ENCODE results near the gene GRIK3. TPM values are rescaled to one million over a fixed set of nuclear protein-coding genes. Genes with fewer than 3 reads are reported as not detected.

GRIK3 gene
- total and polyA plus RNA-seq, 2 experiments from 2014 or later = under 0.01 TPM; not detected in 1

DNA sequence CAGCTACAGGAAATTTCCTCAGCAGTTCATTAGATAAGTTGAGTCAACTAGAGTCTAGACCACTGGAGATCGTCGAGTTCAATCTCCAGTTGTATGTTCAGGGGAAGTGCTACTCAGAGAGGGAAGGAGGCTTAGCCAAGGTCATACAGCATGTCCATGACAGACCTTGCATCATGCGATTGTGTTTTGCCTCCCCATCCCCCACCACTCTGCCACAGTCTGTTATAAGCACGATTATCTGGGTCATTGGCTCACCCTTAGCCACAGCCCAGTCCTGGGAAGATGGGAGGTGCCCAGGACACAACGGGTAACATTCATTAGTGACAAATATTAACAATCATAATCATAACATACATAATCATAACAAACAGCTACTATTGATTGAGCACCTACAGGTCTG lies 18.9 kb upstream of the GRIK3 start:
- Histone ChIP-seq H3K4me3 (no peak overlapping the region), H2AFZ (no peak overlapping the region), H3K9me3 (ENCODE audit: low read depth) (no peaks in the 10 kb centered on the region), H3K79me2 (no peaks in the 10 kb centered on the region), H3K36me3 (replicated peaks; ENCODE audit: insufficient read depth, low read depth) (no peaks in the 10 kb centered on the region), H3K4me1 (ENCODE audit: insufficient read depth) (no peaks in the 10 kb centered on the region), H3K9me2 (replicated peaks; ENCODE audit: insufficient read depth) (no peaks in the 10 kb centered on the region), H4K20me1 (ENCODE audit: insufficient read depth, poor library complexity, severe bottlenecking) (no peaks in the 10 kb centered on the region), H3K4me2 (no peak overlapping the region), H3K27ac (no peak overlapping the region), H3K27me3 (peaks cover 6% of the 10 kb centered on the region)
- 92% methylated on average over 5 of the region's 5 CpGs for WGBS (ENCODE audit: low lambda C conversion rate, missing lambda C conversion rate)
- TF ChIP-seq, protein P1, sequence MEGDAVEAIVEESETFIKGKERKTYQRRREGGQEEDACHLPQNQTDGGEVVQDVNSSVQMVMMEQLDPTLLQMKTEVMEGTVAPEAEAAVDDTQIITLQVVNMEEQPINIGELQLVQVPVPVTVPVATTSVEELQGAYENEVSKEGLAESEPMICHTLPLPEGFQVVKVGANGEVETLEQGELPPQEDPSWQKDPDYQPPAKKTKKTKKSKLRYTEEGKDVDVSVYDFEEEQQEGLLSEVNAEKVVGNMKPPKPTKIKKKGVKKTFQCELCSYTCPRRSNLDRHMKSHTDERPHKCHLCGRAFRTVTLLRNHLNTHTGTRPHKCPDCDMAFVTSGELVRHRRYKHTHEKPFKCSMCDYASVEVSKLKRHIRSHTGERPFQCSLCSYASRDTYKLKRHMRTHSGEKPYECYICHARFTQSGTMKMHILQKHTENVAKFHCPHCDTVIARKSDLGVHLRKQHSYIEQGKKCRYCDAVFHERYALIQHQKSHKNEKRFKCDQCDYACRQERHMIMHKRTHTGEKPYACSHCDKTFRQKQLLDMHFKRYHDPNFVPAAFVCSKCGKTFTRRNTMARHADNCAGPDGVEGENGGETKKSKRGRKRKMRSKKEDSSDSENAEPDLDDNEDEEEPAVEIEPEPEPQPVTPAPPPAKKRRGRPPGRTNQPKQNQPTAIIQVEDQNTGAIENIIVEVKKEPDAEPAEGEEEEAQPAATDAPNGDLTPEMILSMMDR (IDR thresholded peaks at IDR 0.05; ENCODE audit: poor library complexity) = no peak
- no peak for TF ChIP-seq EZH2 (IDR thresholded peaks at IDR 0.05; ENCODE audit: borderline replicate concordance)
- TF ChIP-seq EZH2phosphoT487 (IDR thresholded peaks at IDR 0.05; ENCODE audit: low read depth, severe bottlenecking, unreplicated experiment) = no peak
- no peak for DNase-seq (ENCODE audit: low spot score)

DNA sequence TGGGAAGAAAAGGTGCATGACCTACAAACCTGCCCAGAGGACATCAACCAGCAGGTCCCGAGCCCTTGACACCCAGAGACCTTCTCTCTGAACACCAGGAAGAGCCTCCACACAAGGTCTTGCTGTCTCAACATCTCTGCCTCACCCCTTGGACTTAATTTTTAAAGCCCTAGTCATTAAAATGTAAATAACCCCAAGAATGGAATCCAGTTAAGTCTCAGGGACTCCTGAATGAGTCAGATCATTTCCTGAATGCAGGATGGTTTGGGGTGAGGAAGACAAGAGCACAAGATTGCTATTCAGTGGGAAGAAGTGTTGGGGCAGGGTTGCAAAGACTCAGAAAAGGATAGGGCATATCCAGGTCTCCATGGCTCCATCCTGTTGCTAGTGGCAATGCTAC lies 17.8 kb upstream of the GRIK3 start:
- no peak for DNase-seq (ENCODE audit: low spot score)
- Histone ChIP-seq H3K4me3 (no peak overlapping the region), H4K20me1 (ENCODE audit: insufficient read depth, poor library complexity, severe bottlenecking) (no peaks in the 10 kb centered on the region), H3K36me3 (replicated peaks; ENCODE audit: insufficient read depth, low read depth) (no peaks in the 10 kb centered on the region), H3K27me3 (peaks cover 6% of the 10 kb centered on the region), H3K9me2 (replicated peaks; ENCODE audit: insufficient read depth) (no peaks in the 10 kb centered on the region), H3K9me3 (ENCODE audit: low read depth) (no peaks in the 10 kb centered on the region), H3K4me2 (no peak overlapping the region), H2AFZ (no peak overlapping the region), H3K79me2 (no peaks in the 10 kb centered on the region), H3K4me1 (ENCODE audit: insufficient read depth) (no peaks in the 10 kb centered on the region), H3K27ac (no peak overlapping the region)
- TF ChIP-seq EZH2phosphoT487 (IDR thresholded peaks at IDR 0.05; ENCODE audit: low read depth, severe bottlenecking, unreplicated experiment) (no peak), EZH2 (IDR thresholded peaks at IDR 0.05; ENCODE audit: borderline replicate concordance) (no peak)
- TF ChIP-seq, protein P1 (IDR thresholded peaks at IDR 0.05; ENCODE audit: poor library complexity) = no peak
- 93% methylated on average over 1 of the region's 1 CpG for WGBS (ENCODE audit: low lambda C conversion rate, missing lambda C conversion rate)

DNA sequence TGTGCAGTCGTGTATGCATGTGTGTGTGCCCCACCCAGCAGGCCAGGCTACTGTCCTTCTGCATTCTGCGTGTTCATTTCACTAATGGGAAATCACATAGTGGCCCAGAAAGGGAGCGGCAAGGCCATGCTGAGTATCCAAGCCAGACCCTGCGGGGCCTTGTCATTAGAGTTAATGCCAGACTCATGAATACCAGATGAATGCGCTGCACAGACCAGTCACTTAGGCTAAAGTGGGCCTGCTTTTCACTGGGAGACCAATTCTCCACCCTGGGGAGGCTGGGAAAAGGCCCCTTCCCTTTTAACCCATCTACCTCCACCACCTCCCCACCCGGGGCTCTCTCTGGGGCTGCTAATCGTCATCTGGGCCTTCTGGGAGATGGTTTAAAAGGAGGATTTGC lies 17.0 kb upstream of the GRIK3 start:
- Histone ChIP-seq H3K4me2 (no peak overlapping the region), H4K20me1 (ENCODE audit: insufficient read depth, poor library complexity, severe bottlenecking) (no peaks in the 10 kb centered on the region), H3K4me3 (no peak overlapping the region), H3K4me1 (ENCODE audit: insufficient read depth) (no peaks in the 10 kb centered on the region), H3K9me2 (replicated peaks; ENCODE audit: insufficient read depth) (no peaks in the 10 kb centered on the region), H3K27ac (no peak overlapping the region), H3K79me2 (no peaks in the 10 kb centered on the region), H3K36me3 (replicated peaks; ENCODE audit: insufficient read depth, low read depth) (no peaks in the 10 kb centered on the region), H3K27me3 (peaks cover 6% of the 10 kb centered on the region), H2AFZ (no peak overlapping the region), H3K9me3 (ENCODE audit: low read depth) (no peaks in the 10 kb centered on the region)
- 52% methylated on average over 7 of the region's 7 CpGs for WGBS (ENCODE audit: low lambda C conversion rate, missing lambda C conversion rate)
- TF ChIP-seq EZH2phosphoT487 (IDR thresholded peaks at IDR 0.05; ENCODE audit: low read depth, severe bottlenecking, unreplicated experiment) (no peak), EZH2 (IDR thresholded peaks at IDR 0.05; ENCODE audit: borderline replicate concordance) (no peak)
- TF ChIP-seq, protein P1 (IDR thresholded peaks at IDR 0.05; ENCODE audit: poor library complexity) = no peak
- DNase-seq (ENCODE audit: low spot score) = no peak

DNA sequence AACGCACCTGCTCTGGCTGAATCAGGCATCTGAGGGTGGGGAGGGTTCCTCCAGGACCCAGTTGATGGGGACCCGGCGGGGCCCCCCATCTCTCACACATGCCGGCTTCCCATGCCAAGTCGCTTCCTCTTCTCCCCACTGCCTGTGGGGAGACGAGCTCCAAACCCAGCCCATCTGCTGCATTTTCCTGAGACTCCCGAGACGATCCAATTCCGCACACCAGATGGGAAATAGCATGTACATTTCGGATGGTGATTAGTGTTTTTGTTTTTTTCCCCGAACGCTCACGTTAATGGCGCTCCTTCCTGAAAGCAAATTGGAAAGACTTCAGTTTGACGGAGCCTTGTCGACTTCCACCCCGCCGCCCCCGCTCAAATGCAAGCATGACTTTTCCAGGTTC lies 13.2 kb upstream of the GRIK3 start:
- Histone ChIP-seq H3K27me3 (peaks cover 19% of the 10 kb centered on the region), H4K20me1 (ENCODE audit: insufficient read depth, poor library complexity, severe bottlenecking) (no peaks in the 10 kb centered on the region), H3K4me2 (no peak overlapping the region), H3K79me2 (no peaks in the 10 kb centered on the region), H3K9me2 (replicated peaks; ENCODE audit: insufficient read depth) (no peaks in the 10 kb centered on the region), H3K36me3 (replicated peaks; ENCODE audit: insufficient read depth, low read depth) (no peaks in the 10 kb centered on the region), H3K4me3 (no peak overlapping the region), H2AFZ (no peak overlapping the region), H3K27ac (no peak overlapping the region), H3K4me1 (ENCODE audit: insufficient read depth) (no peaks in the 10 kb centered on the region), H3K9me3 (ENCODE audit: low read depth) (no peaks in the 10 kb centered on the region)
- TF ChIP-seq, protein P1 (IDR thresholded peaks at IDR 0.05; ENCODE audit: poor library complexity) = no peak
- no peak for TF ChIP-seq EZH2 (IDR thresholded peaks at IDR 0.05; ENCODE audit: borderline replicate concordance)
- no peak for TF ChIP-seq EZH2phosphoT487 (IDR thresholded peaks at IDR 0.05; ENCODE audit: low read depth, severe bottlenecking, unreplicated experiment)
- WGBS (ENCODE audit: low lambda C conversion rate, missing lambda C conversion rate) = 94% methylated on average over 17 of the region's 19 CpGs
- no peak for DNase-seq (ENCODE audit: low spot score)
